Esophagus muscularis mucosa (tissue), 3 donors: ENCODE measurements around the gene MORN5.

Experiments used
- EP300 ChIP-seq: sonication (generic); formaldehyde crosslinking; IDR thresholded peaks from one replicate; pipeline ENCODE4 v1.6.1; 2017; ENCODE audit warnings: antibody characterized with exemption
- POLR2AphosphoS5 ChIP-seq, 2 donors: sonication (generic); formaldehyde crosslinking; IDR thresholded peaks; one replicate each; pipeline ENCODE4 v1.6.1; 2017; ENCODE audit warnings: antibody characterized with exemption in 2 of 2

DNA sequence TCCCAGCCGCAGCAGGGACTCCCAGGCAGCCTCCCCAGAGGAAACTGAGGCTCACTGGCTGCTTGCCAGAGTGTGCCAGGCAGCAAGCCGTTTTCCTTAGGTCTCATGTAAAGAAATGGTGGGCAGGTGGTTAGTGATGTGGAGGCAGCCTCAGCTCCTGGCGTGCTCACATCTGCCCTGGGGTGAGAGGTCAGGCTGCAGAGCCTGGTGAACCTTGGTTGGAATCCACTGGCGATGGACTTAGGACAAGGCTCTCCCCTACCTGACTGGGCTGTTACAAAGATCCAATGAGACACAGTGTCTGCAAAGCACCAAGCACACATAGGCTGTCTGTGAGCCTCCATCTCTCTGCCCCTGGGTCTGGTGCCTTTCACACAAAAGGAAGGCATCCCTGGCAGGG, 38.2 kb downstream of the MORN5 start:
- no peak for TF ChIP-seq EP300
- TF ChIP-seq POLR2AphosphoS5 (IDR thresholded peaks at IDR 0.05), result no peak
